HepG2 (cell line): ENCODE data around the gene MYLK3. TPM values are rescaled to one million over a fixed set of nuclear protein-coding genes. Genes with fewer than 3 reads are reported as not detected.

Experiments
- AHR ChIP-seq: IDR thresholded peaks from 2 replicates; pipeline ENCODE4 v1.6.1; 2018; ENCODE audit warnings: missing genetic modification reagents, missing compliant biosample characterization
- CREB3 ChIP-seq: sonication (generic); formaldehyde crosslinking; IDR thresholded peaks from 2 replicates; pipeline ENCODE4 v1.5.0; 2020; ENCODE audit warnings: missing genetic modification reagents
- DDIT3 ChIP-seq: sonication (generic); formaldehyde crosslinking; IDR thresholded peaks from 2 replicates; pipeline ENCODE4 v1.4.0; 2020; ENCODE audit warnings: mild to moderate bottlenecking, missing genetic modification reagents
- NCOA5 ChIP-seq: sonication (generic); formaldehyde crosslinking; IDR thresholded peaks from 2 replicates; pipeline ENCODE4 v1.4.0; 2020; ENCODE audit warnings: missing genetic modification reagents
- NFE2 ChIP-seq: sonication (generic); formaldehyde crosslinking; IDR thresholded peaks from 2 replicates; pipeline ENCODE4 v1.4.0; 2020; ENCODE audit warnings: missing genetic modification reagents
- NFKB2 ChIP-seq: sonication (generic); formaldehyde crosslinking; IDR thresholded peaks from 2 replicates; pipeline ENCODE4 v1.4.0; 2020; ENCODE audit warnings: missing genetic modification reagents, borderline replicate concordance
- POGZ ChIP-seq: sonication (generic); formaldehyde crosslinking; IDR thresholded peaks from 2 replicates; pipeline ENCODE4 v1.4.0; 2020; ENCODE audit warnings: mild to moderate bottlenecking, missing genetic modification reagents
- RBM39 ChIP-seq: fragments of 200-400 bp; formaldehyde crosslinking; IDR thresholded peaks from one replicate; pipeline ENCODE4 v1.6.1; 2018; ENCODE audit warnings: antibody characterized with exemption, mild to moderate bottlenecking, low read depth, low read length; ENCODE audit not compliant: poor library complexity, severe bottlenecking
- RXRB ChIP-seq: IDR thresholded peaks from 2 replicates; pipeline ENCODE4 v1.6.1; 2016; ENCODE audit warnings: borderline replicate concordance, missing genetic modification reagents, missing compliant biosample characterization
- SIX4 ChIP-seq: sonication (generic); formaldehyde crosslinking; IDR thresholded peaks from 2 replicates; pipeline ENCODE4 v1.4.0; 2020; ENCODE audit warnings: missing genetic modification reagents
- TFDP2 ChIP-seq: sonication (generic); formaldehyde crosslinking; IDR thresholded peaks from 2 replicates; pipeline ENCODE4 v1.4.0; 2020; ENCODE audit warnings: missing genetic modification reagents
- ZKSCAN5 ChIP-seq: sonication (generic); formaldehyde crosslinking; IDR thresholded peaks from 2 replicates; pipeline ENCODE4 v1.5.1; 2020; ENCODE audit warnings: mild to moderate bottlenecking, missing genetic modification reagents
- ZNF292 ChIP-seq: sonication (generic); formaldehyde crosslinking; IDR thresholded peaks from 2 replicates; pipeline ENCODE4 v1.8.1; 2022; ENCODE audit warnings: mild to moderate bottlenecking, low read depth, missing genetic modification reagents, borderline replicate concordance
- ZNF343 ChIP-seq: sonication (generic); formaldehyde crosslinking; IDR thresholded peaks from 2 replicates; pipeline ENCODE4 v1.4.0; 2020; ENCODE audit warnings: mild to moderate bottlenecking, missing genetic modification reagents
- ZNF350 ChIP-seq: sonication (generic); formaldehyde crosslinking; IDR thresholded peaks from 2 replicates; pipeline ENCODE4 v1.4.0; 2020; ENCODE audit warnings: mild to moderate bottlenecking, low read depth, missing genetic modification reagents, borderline replicate concordance
- ZNF552 ChIP-seq: sonication (generic); formaldehyde crosslinking; IDR thresholded peaks from 2 replicates; pipeline ENCODE4 v1.9.0; 2022; ENCODE audit warnings: missing genetic modification reagents, mild to moderate bottlenecking, borderline replicate concordance
- ZNF687 ChIP-seq: sonication (generic); formaldehyde crosslinking; IDR thresholded peaks from 2 replicates; pipeline ENCODE4 v1.5.1; 2020; ENCODE audit warnings: mild to moderate bottlenecking, missing genetic modification reagents, moderate library complexity
- polyA plus RNA-seq, 8 experiments: library from polyadenylated mRNA; depleted of rRNA in 3 of 8; stranded (reverse) in 7 of 8; unstranded in 1 of 8; fragments of >200 nt; fragmentation: Illumina TruSeq in 4 of 8; extraction: Trizol in 4 of 8; gene quantifications; 2 replicates each; pipeline versions ENCODE4 v1.2.1 to v1.2.3, GENCODE V29; 2011 to 2016; ENCODE audit warnings: low read depth in 4 of 8, missing spikeins in 1 of 8, mixed read lengths in 1 of 8; ENCODE audit not compliant: insufficient read depth in 1 of 8
- total RNA-seq, 5 experiments: library from RNA; depleted of rRNA; stranded (reverse); fragments of >200 nt; fragmentation: Illumina TruSeq; extraction: Trizol; gene quantifications; 2 replicates each; pipeline ENCODE4 v1.2.3, GENCODE V29; 2016; ENCODE audit warnings: low read depth in 1 of 5
- TF ChIP-seq, protein P1 (sequence below): sonication (generic); formaldehyde crosslinking; IDR thresholded peaks from 2 replicates; pipeline ENCODE4 v1.8.1; 2023; ENCODE audit warnings: mild to moderate bottlenecking, inconsistent platforms, moderate library complexity, missing genetic modification reagents, borderline replicate concordance

MYLK3 gene
- total and polyA plus RNA-seq, 2 of the 13 experiments (the other 11 are each of a cell fraction or from before 2014, with no cell fraction given): 0.04 to 0.18 TPM

- no peak for TF ChIP-seq TFDP2
- no peak for TF ChIP-seq ZKSCAN5 (CRISPR knock-in tag)
- TF ChIP-seq DDIT3 (CRISPR knock-in tag): no peak
- no peak for TF ChIP-seq ZNF552 (CRISPR knock-in tag)
- 0 out of 2 replicates have a peak, but pooled peaks have one; percentile 23 for TF ChIP-seq ZNF350 (CRISPR knock-in tag)
- TF ChIP-seq NCOA5 (CRISPR knock-in tag): no peak
- no peak for TF ChIP-seq NFE2 (CRISPR knock-in tag)
- no peak; the same call in 1 of the 2 replicates for TF ChIP-seq POGZ
- 0 out of 2 replicates have a peak, but pooled peaks have one; percentile 15 for TF ChIP-seq CREB3 (CRISPR knock-in tag)
- no peak for TF ChIP-seq ZNF343 (CRISPR knock-in tag)
- TF ChIP-seq RXRB (CRISPR knock-in tag): 0 out of 2 replicates have a peak, but pooled peaks have one; percentile 32
- TF ChIP-seq, protein P1, sequence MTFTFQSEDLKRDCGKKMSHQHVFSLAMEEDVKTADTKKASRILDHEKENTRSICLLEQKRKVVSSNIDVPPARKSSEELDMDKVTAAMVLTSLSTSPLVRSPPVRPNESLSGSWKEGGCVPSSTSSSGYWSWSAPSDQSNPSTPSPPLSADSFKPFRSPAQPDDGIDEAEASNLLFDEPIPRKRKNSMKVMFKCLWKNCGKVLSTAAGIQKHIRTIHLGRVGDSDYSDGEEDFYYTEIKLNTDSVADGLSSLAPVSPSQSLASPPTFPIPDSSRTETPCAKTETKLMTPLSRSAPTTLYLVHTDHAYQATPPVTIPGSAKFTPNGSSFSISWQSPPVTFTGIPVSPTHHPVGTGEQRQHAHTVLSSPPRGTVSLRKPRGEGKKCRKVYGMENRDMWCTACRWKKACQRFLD: no peak
- TF ChIP-seq RBM39: no peak
- TF ChIP-seq AHR: no peak
- peak; percentile 8; the same call in 1 of the 2 replicates for TF ChIP-seq NFKB2 (CRISPR knock-in tag)
- TF ChIP-seq ZNF292 (CRISPR knock-in tag): peak; percentile 96
- TF ChIP-seq SIX4 (CRISPR knock-in tag): no peak
- no peak for TF ChIP-seq ZNF687 (CRISPR knock-in tag)
These were observed 1.0 kb downstream of the MYLK3 start (continued) for GRCh38 chr16:46746821-46747776.
